CD4-positive, alpha-beta T cell treated with Interleukin-6 for 4 hours (primary cell): ENCODE results near the gene SDCCAG8.
A peak's percentile ranks its signal among the peaks of the same experiment; 100 is the strongest.
"Not testable (repeated sequence)": the region's sequence is repeated elsewhere in the genome, so short reads cannot be mapped to it uniquely, and the experiment has no call there.

Experiments
- DNase-seq: peaks from one replicate; pipeline ENCODE4 v3.0.0-alpha.2; 2020; ENCODE audit warnings: mixed read lengths

SDCCAG8 gene

GRCh38 chr1:243287652-243288051 lies 31.8 kb downstream of the SDCCAG8 start:
- peak; percentile 6 for DNase-seq

GRCh38 chr1:243288062-243288461 lies 32.2 kb downstream of the SDCCAG8 start:
- DNase-seq: no peak

DNA sequence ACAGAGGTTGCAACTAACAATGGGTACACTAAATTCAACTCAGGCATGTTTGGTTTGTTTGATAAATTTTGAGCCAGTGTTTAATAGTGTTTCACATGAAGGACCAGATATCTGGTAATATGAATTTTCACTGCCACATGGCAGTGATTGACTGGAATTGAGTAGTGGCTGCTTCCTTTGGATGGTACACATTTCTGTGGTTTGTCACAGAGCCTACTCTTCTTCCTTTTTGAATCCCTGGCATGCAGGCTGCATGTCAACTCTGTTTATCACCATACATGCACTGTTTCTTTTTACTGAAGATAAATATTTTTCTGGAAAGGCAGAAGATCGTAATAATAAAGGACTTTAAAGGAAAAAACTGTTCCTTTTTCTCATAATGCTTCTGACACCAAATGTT lies 35.5 kb downstream of the SDCCAG8 start:
- no peak for DNase-seq

DNA sequence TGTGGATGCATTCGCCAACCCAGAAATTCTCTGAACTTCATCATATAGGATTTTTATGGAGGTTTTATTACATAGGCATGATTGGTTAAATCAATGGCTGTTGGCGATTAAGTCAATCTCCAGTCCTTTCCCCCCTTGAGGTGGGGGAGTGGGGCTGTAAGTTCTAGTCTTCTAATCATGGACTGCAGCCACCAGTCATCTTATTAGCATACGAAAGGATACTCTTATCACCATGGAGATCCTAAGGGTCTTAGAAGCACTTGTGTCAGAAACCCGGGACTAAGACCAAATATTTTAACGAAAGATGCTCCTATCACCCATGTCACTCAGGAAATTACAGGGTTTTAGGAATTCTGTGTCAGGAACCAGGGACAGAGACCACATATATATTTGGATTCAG lies 36.3 kb downstream of the SDCCAG8 start:
- no peak for DNase-seq

DNA sequence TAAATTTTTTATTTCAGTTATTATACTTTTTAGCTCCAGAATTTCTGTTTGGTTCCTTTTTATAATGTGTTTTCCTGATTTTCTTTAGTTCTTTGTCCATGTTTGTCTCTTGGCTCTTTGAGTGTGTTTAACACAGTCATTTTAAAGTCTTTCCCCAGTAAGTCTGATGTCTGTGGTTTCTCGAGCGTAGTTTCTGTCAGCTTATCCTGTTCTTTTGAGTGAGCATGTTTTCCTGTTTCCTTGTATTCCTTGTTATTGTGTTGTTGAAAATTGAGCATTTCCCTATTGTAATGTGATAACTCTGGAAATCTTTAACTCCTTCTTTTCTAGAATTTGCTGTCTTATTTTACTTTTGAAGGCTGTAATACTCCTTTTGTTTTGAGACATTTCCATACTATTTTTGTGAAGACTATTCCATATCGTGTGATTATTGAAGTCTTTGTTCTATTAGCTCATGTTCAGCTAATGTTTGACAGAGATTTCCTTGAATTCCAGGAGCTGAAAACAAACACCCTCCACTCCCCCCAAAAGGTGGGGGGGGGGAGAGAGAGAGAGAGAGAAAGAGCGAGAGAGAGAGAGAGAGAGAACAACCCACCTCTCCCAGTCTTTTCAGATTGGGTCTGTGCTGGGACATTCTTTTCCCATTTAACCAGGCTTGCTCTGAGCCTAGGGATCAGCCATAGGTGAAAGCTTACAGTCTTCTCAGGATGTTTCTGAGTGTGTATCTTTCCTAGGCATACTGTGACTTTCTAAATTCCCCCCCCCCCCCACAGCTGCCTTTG lies 38.3 kb downstream of the SDCCAG8 start:
- DNase-seq: no peak

DNA sequence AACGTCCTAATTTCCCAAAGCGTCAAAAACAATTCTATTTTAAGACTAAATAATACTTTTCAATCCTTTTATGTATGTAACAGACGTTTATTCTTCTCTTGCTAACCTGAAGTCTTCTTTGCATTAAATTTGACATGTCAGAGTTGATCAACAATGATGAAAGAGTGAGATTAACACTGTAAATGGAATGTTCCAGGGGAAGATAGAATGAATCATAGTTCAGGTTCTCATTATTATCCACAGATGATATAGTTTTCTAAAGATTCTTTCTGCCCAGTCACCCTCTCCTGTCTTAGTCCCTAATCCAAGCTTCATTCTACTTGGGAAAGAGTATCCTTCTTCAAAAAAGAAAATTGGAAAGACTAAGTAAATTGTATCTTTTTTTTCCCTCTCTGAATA lies 38.9 kb downstream of the SDCCAG8 start:
- no peak for DNase-seq

GRCh38 chr1:243299069-243299468 lies 43.2 kb downstream of the SDCCAG8 start:
- DNase-seq: no peak

DNA sequence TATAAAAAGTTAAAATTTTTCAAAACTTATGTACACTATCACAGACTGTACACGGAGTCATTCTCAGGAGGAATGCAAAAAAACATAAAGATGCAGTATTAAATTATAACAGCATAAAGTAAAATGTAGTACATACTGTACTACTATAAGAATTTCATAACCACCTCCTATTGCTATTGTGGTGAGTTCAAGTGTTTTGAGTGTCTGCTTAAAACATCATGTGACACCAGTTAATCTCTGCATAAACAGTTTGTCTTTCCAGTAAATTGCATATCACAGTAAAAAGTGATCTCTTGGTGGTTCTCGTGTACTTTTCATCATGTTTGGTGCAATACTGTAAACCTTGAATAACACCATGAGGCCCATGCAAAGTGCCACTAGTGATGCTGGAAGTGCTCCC lies 45.2 kb downstream of the SDCCAG8 start:
- DNase-seq: no peak

DNA sequence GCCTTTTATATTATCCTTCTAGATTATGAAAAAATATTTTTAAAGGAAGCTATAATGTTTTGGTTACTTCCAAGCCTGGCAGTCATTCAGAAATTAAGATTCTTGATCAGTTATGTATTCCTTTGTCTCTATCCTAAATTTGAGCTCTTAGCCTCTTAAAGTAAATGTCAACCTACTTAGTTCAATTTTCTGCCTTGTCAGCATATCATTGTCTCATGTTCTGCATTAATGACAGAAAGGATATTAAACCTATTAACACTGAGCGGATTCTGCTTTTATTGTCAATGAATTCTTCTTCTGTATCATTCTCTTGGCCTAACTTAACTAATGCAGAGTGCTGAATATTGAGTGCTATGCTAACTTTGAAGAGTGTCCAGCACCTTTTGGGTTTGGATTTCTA lies 56.0 kb downstream of the SDCCAG8 start:
- DNase-seq: no peak

GRCh38 chr1:243312952-243313634 lies 57.3 kb downstream of the SDCCAG8 start:
- no peak for DNase-seq

DNA sequence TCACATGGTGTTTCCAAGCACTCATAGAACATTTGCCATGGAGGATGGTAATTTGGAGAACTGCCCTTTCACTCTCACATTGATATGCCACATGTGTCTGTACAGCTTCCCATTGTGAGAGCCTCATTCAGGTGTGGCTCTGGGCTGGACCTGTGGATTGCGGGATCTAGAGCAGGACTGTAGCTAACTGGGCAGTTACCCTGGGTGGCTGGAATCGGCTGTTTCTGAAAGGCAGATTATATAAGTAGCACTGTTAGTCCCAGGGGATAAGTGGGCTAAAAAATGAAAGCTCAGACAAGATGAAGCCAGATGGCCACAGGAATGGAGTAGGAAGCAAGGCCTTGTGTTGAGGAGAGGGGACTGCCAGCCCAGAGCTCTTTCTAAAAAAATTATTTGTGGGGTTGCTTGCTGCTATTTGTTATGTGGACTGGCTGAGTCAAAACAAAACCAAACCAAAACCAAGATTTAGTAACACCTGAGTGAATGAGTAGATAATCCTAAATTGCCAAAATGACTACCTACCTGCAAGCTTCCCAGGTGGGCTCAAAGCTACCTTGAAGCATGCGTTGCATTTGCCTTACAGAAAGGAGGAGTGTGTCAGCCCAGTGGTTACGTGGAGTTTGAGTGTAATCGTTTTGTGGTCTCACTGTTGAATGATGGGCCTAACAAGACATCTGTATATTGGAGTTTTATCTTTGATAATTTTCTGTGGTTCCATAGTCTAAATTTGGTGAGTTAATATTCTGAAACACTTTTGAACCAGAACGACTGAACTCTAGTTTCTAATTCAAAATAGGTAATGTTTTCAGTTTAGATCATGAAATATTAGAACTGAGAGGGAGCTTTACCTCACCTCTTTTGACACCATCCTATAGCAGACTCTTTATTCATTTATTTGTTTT lies 58.0 kb downstream of the SDCCAG8 start:
- DNase-seq: no peak

- DNase-seq: no peak
Measured at GRCh38 chr1:243315455-243315854, 59.6 kb downstream of the SDCCAG8 start.

- no peak for DNase-seq
Measured at GRCh38 chr1:243315893-243316292, 60.1 kb downstream of the SDCCAG8 start.

- no peak for DNase-seq
Measured at GRCh38 chr1:243316366-243316989, 60.6 kb downstream of the SDCCAG8 start.

- DNase-seq: no peak
Measured at GRCh38 chr1:243320224-243320623, 64.4 kb downstream of the SDCCAG8 start.

DNA sequence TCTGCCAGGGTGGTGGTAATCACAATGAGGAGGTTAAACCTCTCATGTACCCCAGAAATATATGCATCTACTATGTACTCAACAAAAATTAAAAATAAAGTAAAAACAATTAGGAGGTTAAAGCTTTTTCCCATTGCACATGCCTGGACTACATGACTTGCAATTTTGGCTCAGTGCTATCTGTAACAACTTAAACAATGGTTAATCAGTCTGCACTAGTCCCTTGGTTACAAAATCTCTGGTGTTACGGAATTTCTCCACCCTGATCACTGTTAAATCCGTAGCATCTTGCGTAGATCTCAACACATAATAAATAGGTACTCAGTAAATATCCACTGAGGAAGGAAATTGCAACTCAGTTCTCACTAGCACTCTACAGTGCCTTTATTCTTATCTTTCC lies 66.5 kb downstream of the SDCCAG8 start:
- no peak for DNase-seq

DNA sequence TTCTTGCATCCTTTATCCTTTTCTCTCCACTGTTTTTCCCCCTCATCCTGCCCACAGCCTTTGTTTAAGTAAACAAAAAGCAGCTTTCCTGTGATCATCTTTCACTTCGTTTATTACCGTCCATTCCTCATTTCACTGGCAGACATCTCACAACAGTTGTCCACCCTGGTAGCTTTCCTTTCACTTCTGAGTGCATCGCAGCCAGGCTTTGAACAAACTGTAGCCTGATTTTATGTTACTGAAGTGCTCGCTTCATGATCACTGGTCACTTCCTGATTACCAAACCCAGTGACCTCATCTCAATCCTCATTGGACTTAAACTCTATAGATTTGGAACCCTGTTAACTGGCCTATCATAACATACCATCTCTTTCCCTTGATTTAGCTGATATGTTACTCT lies 67.7 kb downstream of the SDCCAG8 start:
- DNase-seq: no peak

DNA sequence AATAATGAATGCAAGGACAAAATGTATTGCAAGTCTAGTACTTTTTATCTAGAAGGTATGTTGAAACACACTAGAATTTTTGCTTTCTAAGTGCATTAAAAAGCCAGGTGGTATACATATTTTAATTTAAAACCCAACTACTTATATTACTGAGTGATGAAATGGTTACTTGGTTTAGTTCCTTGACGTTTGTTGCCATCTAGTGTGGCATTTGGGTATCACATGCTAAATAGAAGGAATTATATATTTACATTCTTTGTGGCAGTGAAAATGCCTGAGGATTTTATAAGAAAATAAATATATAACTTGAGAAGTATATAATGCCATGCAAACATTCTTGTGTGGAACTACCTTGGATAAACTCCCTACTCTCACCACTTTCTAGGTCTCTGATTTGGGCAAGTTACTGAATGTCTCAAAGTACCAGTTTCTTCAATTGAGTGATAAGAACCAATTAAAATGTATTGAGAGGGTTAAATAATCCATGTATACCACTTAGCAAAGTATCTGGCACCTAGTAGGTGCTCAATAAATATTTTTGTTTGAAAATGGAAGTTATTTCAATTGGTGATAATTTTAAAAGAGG lies 69.6 kb downstream of the SDCCAG8 start:
- peak; percentile 34 for DNase-seq

DNA sequence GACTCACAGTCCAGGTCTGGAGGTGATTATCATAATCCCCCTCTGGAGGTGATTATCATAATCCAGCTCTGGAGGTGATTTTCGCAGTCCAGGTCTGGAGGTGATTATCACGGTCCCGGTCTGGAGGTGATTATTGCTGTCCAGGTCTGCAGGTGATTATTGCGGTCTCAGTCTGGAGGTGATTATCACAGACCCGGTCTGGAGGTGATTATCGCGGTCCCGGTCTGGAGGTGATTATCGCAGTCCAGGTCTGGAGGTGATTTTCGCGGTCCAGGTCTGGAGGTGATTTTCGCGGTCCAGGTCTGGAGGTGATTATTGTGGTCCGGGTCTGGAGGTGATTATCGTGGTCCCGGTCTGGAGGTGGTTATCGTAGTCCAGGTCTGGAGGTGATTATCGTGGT lies 76.6 kb downstream of the SDCCAG8 start:
- DNase-seq: no peak

- DNase-seq: no peak
Measured at GRCh38 chr1:243335292-243335691, 79.5 kb downstream of the SDCCAG8 start.

GRCh38 chr1:243336163-243336562 lies 80.3 kb downstream of the SDCCAG8 start:
- DNase-seq: no peak

DNA sequence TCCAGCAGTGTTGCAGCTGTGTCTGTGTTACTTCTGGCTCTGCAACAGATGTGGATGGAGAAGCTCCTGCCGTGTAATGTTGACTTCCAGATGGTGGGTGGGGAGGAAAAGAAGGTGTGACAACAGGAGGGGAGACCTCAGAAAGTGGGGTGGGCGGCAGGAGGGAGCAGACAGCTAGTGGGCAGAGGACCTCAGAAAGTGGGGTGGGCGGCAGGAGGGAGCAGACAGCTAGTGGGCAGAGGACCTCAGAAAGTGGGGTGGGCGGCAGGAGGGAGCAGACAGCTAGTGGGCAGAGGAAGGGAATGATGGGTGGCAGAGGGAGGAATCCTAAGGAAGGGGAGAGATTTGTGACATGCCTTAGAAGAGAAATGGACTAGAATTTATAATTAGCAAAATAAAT lies 83.0 kb downstream of the SDCCAG8 start:
- not testable (repeated sequence) for DNase-seq

DNA sequence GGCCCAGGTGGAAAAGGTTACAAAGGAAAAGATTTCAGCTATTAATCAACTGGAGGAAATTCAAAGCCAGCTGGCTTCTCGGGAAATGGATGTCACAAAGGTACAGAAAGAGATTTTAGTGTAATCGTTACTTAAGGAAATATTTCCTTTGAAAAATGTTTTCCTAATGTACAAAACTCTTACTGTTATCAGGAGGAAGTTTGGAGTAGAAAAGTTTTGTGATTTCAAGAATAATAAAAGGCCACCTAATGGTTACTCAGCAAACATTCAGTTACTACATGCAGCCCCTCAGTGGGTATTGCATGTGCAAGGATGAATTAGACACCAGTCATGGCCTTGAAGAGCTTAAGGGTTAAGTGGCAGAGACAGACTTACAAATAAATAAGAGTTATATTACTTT lies 85.2 kb downstream of the SDCCAG8 start:
- no peak for DNase-seq
